Suppressor macrophage (primary cell): Measurements from ENCODE around the gene PEAK3.

Experiments
- DNase-seq, 4 experiments: peaks; one replicate each; pipeline ENCODE4 v3.0.0-alpha.2; 2020 to 2022

Gene PEAK3

GRCh38 chr19:2315121-2315817 is 33.3 kb upstream of the PEAK3 start:
- DNase-seq: no peak

- no peak for DNase-seq
Observed at GRCh38 chr19:2312820-2313501, 31.0 kb upstream of the PEAK3 start.

- no peak for DNase-seq
Observed at GRCh38 chr19:2311093-2311492, 29.1 kb upstream of the PEAK3 start.

GRCh38 chr19:2309734-2310362 is 27.9 kb upstream of the PEAK3 start:
- DNase-seq: no peak

DNA sequence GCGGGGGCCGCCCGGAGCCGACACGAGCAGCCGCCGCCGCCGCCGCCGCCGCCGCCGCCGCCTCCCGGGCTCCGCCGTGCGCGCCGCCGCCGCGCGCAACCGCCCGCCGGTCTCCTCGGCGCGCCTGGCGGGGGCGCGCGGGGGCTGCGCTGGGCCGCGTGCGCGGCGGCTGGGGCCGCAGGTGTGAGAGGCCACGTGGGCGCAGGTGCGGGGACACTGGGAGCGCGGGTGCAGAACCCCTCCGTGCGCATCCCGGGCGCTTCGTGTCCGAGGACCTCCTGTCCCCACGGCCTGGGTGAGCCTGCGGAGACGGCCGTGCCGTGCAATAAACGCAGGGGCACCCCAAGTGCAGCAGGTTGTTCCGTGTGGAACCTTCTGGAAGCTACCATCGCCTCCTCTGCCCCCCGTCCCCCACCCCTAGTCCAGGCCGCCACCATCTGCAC is 26.2 kb upstream of the PEAK3 start, which contains the start of gene LINGO3:
Gene LINGO3, minus strand, starts transcription at position 41 of the 443 bp plus-strand sequence. CDS start 16,378 bp downstream, outside the sequence.
- no peak for DNase-seq

DNA sequence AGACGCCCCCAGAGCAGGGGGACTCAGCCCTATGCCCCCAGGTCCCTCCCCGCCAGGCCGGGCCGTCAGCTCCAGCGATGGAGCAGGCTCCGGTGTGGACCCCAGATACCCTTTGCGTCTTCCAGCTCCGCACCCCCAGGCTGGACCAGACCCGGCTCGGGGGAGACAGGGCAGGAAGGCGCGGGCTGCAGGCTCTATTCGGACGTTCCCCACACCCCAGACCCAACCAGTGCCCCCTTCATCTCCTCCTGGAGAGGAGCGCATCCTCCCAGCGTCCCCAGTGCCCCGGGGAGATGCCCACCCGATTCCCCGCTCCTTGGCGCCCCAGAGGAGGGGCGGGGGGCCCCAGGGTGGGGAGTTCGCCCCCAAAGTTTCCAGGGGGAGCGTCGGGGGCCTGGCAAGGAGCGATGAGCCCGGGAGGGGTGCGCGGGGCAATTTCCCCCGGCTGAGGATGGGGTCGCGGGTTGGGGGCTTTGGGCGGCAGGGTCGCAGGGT is 25.6 kb upstream of the PEAK3 start:
- no peak for DNase-seq

GRCh38 chr19:2306971-2307370 is 25.0 kb upstream of the PEAK3 start:
- no peak for DNase-seq

- no peak for DNase-seq
Observed at GRCh38 chr19:2306281-2306806, 24.4 kb upstream of the PEAK3 start.

- DNase-seq: no peak
Observed at GRCh38 chr19:2305452-2306280, 23.7 kb upstream of the PEAK3 start.

GRCh38 chr19:2303211-2303798 is 21.3 kb upstream of the PEAK3 start:
- no peak for DNase-seq

DNA sequence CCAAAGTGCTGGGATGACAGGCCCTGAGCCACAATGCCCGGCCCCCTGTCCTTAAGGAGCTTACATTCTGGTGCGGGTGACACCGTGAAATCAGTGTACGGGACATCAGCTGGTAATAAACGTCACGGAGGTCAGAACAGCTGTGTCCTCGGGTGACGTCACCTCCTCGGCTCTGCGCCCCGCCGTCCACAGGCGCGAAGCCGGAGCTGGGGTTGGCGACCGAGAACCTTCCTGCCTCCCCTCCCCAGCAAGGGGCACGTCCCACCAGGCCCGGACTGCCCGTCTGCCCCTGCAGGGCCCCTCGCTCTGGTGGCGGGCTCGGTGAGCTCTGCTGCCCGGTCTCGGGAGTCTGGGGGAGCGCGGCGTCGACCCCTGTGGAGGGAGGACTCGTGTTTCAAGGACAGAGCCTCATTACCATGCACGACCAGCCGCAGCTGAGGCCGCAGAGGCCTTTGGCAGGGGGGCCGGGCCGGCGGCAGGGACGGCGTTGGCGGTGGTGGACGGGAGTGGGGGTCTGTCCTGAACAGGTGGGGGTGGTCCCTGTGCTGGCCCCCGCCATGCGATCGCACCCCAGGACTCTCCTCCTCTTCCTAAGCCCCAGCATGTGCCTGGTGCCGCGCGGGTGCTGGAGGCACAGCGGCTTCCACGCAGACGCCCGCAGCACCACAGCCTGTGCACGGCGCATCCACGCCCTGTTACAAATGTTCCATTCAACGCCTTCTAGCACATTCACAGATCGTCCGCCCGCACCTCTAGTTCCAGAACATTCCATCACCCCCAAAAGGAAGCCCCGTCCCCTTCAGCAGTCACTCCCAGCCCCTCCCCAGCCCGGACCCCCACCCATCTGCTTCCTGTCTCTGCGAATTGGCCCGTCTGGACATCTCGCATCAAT is 20.6 kb upstream of the PEAK3 start:
- peak; percentile 44 to 69 (median 60) for DNase-seq

DNA sequence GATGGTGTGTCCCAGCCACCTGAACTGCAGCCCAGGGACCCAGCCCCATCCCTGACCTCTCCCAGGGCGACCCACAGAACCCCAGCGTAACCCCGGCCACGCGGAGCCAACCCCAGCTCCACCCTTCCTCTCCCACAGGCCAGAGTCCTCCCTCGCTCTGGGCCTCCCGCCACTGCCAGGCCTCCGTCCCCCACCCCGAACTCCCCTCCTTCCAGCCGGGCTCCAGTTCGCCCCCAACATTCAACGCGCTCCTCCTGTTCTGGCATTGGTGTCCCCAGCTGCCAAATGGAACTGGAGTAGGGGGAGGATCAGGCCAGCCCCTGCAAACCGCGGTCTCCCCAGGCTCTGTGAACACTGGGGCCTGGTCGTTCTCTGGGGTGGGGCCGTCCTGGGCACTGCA is 18.6 kb upstream of the PEAK3 start:
- DNase-seq: no peak

DNA sequence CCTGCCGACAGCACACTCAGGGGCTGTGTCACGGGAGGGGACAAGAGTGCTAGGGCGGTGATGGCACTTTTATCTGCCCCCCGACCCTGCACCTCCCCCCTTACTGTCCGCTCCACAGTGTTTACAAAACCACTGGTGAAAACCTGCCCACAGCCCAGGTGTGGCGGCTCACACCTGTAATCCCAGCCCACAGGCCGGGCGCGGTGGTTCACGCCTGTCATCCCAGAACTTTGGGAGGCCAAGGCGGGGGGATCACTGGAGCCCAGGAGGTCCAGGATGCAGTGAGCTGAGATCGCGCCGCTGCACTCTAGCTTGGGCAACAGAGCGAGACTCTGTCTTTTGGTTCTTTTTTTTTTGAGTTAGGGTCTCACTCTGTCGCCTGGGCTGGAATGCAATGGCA is 14.2 kb upstream of the PEAK3 start:
- no peak for DNase-seq

GRCh38 chr19:2294687-2295335 is 12.8 kb upstream of the PEAK3 start:
- no peak for DNase-seq

- no peak for DNase-seq
Observed at GRCh38 chr19:2291185-2291751, 9.3 kb upstream of the PEAK3 start.

DNA sequence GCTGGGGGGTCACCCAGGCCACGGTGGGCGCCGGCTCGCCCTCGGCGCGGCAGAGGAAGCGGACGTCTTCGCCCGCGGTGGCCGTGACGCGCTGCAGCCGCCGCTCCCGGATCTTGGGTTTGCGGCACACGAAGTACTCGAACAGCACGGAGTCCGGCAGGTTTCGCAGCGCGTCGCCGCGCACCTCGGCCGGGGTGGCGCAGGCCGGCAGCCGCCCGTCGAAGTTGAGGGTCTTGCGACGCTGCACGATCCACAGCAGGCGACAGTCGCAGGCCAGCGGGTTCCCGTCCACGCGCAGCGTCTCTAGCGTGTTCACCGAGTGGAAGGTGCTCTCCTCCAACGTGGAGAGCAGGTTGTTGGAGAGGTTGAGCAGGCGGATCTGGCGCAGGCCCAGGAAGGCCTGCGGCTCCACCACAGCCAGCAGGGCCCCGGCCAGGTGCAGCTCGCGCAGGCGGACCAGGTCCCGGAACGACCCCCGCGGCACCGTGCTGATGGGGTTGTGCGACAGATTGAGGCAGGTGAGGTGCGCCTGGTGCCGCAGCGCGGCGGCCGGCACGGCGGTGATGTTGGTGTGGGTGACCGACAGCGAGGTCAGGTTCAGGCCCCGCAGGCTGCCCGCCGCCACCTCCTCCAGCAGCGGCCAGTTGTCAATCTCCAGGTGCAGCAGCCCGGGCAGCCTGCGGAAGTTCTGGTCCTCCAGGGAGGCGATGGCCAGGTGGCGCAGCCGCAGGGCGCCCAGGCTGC is 8.6 kb upstream of the PEAK3 start:
- DNase-seq: peak in 3 of 4 experiments; percentile 41 to 64 (median 58)

- DNase-seq: peak; percentile 85 to 93 (median 89)
Observed at GRCh38 chr19:2289714-2290435, 7.9 kb upstream of the PEAK3 start.
